ENCODE results near the gene C16orf78.

DNA sequence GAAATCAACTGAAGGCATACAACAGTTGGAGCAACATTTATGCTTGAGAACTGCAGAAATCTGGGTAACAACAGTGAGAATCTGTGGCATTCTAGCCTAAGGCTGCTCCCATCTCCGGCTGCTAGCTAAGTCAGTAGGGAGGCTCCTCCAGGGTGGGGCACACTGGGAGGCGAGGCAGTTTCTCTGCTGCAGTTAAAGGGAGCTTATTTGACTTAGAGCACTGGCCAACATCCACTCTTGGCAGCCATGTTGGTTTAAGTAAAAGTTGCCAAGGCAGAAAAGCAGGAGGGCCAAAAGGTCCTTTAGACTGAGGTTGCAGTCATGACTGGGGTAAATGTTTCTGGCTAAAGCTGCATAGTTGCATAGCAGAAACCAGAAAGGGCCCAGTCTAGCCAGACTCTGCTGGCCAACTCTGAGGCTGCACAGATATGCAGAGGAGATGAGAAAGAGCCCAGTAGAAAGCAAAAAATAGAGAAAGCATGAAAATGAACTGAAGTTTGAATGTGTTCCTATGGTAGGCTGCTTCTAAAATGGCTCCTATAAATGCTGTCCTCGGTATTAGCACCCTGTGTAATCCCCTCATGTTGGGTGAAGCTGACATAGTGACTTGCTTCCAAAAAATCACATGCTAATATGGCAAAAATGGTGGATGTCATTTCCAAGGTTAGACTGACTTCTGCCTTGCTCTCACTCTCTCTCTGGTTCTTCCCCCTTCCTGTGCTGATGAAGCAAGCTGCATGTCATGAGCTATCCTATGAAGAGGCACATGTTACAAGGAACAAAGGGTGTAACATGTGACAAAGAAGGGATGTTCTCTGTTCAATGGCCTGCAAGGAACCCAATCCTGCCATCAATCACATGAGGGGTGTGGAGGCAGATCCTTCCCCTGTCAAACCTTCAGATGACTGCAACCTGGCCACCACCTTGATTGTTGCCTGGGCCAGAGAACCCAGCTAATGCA, 3.7 kb upstream of the C16orf78 start:
- TF ChIP-seq, protein P1, sequence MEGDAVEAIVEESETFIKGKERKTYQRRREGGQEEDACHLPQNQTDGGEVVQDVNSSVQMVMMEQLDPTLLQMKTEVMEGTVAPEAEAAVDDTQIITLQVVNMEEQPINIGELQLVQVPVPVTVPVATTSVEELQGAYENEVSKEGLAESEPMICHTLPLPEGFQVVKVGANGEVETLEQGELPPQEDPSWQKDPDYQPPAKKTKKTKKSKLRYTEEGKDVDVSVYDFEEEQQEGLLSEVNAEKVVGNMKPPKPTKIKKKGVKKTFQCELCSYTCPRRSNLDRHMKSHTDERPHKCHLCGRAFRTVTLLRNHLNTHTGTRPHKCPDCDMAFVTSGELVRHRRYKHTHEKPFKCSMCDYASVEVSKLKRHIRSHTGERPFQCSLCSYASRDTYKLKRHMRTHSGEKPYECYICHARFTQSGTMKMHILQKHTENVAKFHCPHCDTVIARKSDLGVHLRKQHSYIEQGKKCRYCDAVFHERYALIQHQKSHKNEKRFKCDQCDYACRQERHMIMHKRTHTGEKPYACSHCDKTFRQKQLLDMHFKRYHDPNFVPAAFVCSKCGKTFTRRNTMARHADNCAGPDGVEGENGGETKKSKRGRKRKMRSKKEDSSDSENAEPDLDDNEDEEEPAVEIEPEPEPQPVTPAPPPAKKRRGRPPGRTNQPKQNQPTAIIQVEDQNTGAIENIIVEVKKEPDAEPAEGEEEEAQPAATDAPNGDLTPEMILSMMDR (conservative IDR thresholded peaks at IDR 0.05 in 1 of 2, IDR thresholded peaks at IDR 0.05 in 1 of 2; ENCODE audit: low read depth in 1 of 2, low read length in 2 of 2), result no peak
- TF ChIP-seq EZH2 (IDR thresholded peaks at IDR 0.05; ENCODE audit: low read length, missing control alignments), result no peak
